ENCODE results near the gene VWA2.

VWA2 gene

DNA sequence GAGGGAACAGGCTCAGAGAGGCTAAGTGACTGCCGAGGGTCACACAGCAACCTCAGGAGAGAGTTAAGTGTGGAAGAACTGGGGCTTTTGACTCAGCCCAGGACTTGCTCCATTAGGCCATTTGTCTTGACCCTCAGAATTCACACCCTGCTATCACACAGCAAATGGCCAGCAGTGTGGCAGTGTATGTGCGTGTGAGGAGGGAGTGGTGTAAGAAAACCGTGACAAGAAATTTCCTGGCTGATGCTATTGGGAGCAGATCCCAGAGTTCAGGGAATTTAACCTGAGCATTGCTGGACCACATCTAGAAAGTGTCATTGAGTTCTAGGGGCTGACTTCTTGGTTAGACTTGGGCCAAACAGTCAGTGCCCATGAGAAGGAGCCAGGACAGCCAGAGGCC lies 18.4 kb downstream of the VWA2 start:
- no peak for DNase-seq (ENCODE audit: low spot score)
- ChIA-PET CTCF (interaction anchor here (1.5 kb wide), 1 partner anchor 10 kb away, joined by 4 read pairs; no protein-coding TSS in a partner anchor), POLR2A (ENCODE audit: low non-redundant PET) (no interaction called here)
- H3K27ac ChIP-seq, result no peak overlapping the region
- TF ChIP-seq, protein P1, sequence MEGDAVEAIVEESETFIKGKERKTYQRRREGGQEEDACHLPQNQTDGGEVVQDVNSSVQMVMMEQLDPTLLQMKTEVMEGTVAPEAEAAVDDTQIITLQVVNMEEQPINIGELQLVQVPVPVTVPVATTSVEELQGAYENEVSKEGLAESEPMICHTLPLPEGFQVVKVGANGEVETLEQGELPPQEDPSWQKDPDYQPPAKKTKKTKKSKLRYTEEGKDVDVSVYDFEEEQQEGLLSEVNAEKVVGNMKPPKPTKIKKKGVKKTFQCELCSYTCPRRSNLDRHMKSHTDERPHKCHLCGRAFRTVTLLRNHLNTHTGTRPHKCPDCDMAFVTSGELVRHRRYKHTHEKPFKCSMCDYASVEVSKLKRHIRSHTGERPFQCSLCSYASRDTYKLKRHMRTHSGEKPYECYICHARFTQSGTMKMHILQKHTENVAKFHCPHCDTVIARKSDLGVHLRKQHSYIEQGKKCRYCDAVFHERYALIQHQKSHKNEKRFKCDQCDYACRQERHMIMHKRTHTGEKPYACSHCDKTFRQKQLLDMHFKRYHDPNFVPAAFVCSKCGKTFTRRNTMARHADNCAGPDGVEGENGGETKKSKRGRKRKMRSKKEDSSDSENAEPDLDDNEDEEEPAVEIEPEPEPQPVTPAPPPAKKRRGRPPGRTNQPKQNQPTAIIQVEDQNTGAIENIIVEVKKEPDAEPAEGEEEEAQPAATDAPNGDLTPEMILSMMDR (conservative IDR thresholded peaks at IDR 0.05; ENCODE audit: low read depth), result no peak

DNA sequence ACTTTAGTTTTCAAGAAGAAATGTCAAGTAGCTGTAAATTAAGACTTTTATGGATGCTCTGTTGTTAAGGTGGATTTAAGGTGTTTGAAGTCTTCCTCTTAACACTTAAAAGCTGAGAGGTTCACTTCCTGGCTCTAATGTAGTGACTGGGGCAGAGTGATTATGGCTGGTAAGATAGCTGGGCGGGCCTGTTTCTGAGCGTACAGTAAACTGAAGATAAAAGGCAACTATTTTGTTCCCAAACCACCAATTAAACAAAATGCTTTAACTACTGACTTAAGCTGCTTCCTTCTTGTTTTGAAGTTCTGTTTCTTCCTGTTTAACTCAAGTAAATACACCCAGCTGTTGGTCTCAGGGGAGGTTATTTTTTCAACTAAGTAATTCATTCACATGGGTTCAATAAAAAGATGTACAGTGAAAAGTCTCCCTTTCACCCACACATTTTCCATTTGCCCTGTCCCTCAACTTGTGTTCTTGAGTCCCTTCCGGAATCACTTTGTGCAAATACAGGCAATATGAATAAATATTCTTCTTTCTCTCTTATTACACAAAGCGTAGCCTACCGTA lies 19.3 kb downstream of the VWA2 start:
- POLR2A ChIA-PET (ENCODE audit: low non-redundant PET), result no interaction called here
- no peak for DNase-seq (ENCODE audit: low spot score)
- CTCF ChIA-PET, result no interaction called here

DNA sequence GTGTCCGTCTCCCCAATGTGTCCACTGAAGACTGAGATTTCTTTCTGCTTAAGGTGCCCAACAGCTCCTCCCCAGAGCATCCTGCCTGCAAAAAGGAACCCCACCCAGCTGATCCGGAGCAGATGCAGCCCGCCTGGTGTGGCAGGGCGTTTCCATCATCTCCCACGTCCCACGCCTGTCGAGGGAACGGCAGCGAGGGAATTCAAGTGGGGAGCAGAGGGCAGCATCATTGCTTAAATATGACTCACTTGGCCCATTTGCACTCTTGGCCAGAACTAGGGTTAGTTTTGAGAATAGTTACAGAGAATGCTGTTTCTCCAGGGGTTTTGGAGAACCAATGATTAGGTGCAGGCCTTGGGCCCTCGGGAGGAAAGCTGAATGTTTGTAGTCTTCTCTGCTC lies 20.8 kb downstream of the VWA2 start:
- CTCF ChIA-PET, result no interaction called here
- POLR2A ChIA-PET (ENCODE audit: low non-redundant PET), result no interaction called here
- DNase-seq (ENCODE audit: low spot score), result no peak
- no peak overlapping the region for H3K27ac ChIP-seq
- TF ChIP-seq, protein P1 (conservative IDR thresholded peaks at IDR 0.05; ENCODE audit: low read depth), result no peak

More for the DNA sequence above, 19.3 kb downstream of the VWA2 start:
- TF ChIP-seq, protein P1 (conservative IDR thresholded peaks at IDR 0.05; ENCODE audit: low read depth), result no peak
- H3K27ac ChIP-seq, result no peak overlapping the region

DNA sequence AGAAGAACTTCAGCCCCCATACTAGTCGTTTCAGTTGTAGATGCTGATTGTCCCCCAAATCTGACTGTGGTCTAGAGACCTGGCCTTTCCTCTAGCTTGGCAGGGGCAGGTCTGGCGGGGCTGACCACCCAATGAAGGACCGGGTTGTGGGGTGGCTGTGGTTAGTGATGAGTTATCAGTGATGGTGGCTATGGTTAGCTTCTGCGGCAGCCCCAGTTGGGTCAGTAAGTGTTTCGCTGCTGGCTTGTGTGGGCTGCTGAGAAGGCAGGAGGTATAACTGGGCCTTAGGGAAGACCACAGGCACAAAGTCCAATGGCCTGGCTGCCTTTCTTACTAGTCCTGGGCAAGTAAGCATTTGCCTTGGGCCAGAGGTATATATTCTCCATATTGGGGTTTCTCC lies 21.3 kb downstream of the VWA2 start:
- H3K27ac ChIP-seq, result no peak overlapping the region
- POLR2A ChIA-PET (ENCODE audit: low non-redundant PET), result no interaction called here
- DNase-seq (ENCODE audit: low spot score), result no peak
- CTCF ChIA-PET, result no interaction called here
- TF ChIP-seq, protein P1 (conservative IDR thresholded peaks at IDR 0.05; ENCODE audit: low read depth), result no peak

DNA sequence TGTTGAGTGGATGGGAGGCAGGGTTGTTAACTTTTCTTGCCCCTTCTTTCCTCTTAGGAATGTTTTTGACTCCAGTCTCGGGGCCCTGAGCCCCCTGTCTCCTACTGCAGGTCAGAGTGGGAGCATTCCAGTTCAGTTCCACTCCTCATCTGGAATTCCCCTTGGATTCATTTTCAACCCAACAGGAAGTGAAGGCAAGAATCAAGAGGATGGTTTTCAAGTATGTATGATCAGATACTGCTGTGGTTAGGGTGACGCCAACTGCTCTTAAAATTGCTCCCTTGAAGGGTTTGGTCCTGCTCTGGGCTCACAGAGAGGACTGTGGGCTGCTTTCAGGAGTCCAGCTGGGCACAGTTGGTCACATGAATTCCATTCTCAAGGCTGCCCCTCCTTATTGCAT lies 22.0 kb downstream of the VWA2 start:
- ChIA-PET POLR2A (ENCODE audit: low non-redundant PET) (no interaction called here), CTCF (no interaction called here)
- no peak overlapping the region for H3K27ac ChIP-seq
- TF ChIP-seq, protein P1 (conservative IDR thresholded peaks at IDR 0.05; ENCODE audit: low read depth), result no peak
- DNase-seq (ENCODE audit: low spot score), result no peak

DNA sequence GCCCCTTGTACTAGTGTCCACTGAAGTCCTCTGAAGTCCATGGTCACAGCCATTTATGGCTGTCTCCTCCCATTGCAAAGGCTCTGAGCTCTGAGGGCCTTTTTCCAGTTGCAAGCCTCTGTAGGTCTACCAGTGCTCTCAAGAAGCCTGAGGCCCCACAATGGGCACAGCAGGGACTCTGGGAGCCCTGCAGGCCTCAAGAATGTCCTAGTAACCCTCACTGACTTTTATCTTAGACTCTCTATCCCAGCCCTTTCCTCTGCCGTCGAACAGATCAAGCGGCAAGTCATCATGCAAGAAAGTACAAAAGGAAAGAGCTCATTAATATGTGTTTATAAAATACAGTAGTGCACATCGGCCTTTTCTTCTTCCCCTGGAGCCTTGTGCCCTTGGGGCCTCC lies 23.4 kb downstream of the VWA2 start:
- CTCF ChIA-PET, result interaction anchor here (0.6 kb wide), 1 partner anchor 45 kb away, joined by 3 read pairs; no protein-coding TSS in a partner anchor
- H3K27ac ChIP-seq, result no peak overlapping the region
- TF ChIP-seq, protein P1 (conservative IDR thresholded peaks at IDR 0.05; ENCODE audit: low read depth), result no peak
- POLR2A ChIA-PET (ENCODE audit: low non-redundant PET), result no interaction called here
- DNase-seq (ENCODE audit: low spot score), result no peak

Measured in RWPE1 (cell line).